Activated naive CD4-positive, alpha-beta T cell treated with anti-CD3 and anti-CD28 coated beads, Interleukin-2, amount 50 U/mL, for 16 hours (primary cell): ENCODE data around the gene SCAF8.

Experiments used
- DNase-seq: peaks from one replicate; pipeline ENCODE4 v3.0.0-alpha.2; 2020

The SCAF8 gene

GRCh38 chr6:154841109-154841508 lies 107.9 kb downstream of the SCAF8 start:
- no peak for DNase-seq

DNA sequence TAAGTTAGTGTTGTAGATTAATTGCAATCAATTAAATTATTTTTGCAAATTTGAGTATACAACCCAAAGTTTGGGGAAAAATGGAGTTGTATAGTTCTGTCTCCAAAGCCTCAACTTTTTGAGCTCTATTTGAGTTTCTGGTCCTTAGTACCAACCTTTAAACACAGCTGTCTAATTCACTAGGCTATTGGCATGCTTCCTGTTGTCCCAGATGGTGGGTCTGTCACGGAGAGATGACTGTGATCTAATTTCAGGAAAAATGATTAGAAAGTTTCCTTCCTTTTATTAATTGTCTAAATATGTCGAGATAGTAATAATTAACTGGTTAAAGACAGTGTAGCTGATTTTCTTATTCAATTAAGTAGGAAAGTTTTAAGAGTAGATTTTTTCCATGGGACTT lies 109.6 kb downstream of the SCAF8 start:
- DNase-seq, result no peak

GRCh38 chr6:154847318-154847717 lies 114.1 kb downstream of the SCAF8 start:
- DNase-seq, result no peak

DNA sequence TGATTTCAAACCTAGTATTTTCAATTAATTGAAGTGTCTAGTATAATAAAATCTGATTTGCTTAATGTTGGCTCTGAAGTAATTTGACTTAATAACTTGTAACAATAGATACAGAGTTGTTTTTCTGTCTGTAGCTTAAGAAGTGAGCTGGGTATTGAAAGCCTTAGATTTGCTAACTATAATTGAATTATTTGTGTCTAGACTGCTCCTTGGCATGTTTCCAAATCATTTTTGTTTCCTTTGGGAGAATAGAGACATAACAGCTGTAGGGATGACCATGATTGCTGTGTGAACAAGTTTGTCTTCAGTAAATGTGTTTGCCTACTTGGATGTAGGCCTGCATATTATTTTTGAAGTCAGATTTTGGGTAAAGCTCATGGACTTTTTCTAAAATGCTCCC lies 115.4 kb downstream of the SCAF8 start:
- no peak for DNase-seq

GRCh38 chr6:154849475-154849874 lies 116.3 kb downstream of the SCAF8 start:
- DNase-seq, result no peak

DNA sequence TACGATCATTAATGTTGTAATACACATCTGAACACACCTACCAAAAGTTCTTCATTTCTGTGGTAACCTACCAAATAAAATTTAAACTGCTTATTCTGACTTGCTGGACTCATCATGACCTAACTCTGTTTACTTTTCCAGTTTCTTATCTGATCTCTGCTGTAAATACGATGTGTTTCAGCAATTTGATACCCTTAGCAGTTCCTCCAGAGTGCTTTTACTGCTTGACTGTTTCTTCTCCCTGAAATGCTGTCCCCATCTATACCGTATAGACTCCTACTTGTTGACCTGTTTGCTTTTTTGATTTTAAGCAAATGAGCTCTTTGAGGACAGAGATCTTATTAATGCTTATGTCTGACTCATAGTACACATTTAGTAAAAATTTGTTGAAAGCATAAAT lies 119.5 kb downstream of the SCAF8 start:
- DNase-seq, result no peak

DNA sequence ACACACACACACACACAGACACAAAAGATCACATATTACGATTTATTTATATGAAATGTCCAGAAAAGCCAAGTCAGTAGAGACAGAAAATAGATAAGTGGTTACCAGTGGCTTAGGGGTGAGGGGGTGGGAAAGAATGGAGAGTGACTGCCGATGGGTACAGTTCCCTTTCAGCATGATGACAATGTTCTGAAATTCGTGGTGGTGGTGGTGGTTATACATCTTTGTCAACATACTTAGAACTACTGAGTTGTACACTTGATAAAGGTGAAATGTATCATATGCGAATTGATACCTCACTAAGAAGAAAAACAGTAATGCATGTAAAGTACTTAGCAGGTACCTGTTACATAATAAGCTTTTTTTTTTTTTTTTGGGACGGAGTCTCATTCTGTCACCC lies 124.3 kb downstream of the SCAF8 start:
- DNase-seq, result no peak

DNA sequence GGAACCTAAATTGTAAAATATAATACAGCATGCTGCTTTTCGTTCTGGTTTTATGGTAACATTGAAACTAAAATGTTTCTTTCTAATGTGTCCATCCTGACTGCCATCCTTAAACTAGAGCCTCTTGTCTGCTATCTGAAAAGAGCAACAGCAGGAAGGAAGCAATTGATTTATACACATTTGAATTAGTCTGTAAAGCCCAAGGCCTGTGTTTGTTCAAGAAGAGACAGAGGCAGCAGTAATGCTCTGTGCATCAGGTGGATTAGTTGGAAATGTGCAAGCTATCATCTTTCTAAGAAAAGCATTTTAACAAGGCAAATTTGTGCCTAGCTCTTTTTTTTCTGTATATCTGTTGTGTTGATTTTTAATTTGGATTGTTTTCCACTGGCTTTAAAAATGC lies 128.6 kb downstream of the SCAF8 start:
- DNase-seq, result no peak

- no peak for DNase-seq
Observed at GRCh38 chr6:154862536-154862935, 129.3 kb downstream of the SCAF8 start.

- DNase-seq, result no peak
Observed at GRCh38 chr6:154864066-154864430, 130.8 kb downstream of the SCAF8 start.

DNA sequence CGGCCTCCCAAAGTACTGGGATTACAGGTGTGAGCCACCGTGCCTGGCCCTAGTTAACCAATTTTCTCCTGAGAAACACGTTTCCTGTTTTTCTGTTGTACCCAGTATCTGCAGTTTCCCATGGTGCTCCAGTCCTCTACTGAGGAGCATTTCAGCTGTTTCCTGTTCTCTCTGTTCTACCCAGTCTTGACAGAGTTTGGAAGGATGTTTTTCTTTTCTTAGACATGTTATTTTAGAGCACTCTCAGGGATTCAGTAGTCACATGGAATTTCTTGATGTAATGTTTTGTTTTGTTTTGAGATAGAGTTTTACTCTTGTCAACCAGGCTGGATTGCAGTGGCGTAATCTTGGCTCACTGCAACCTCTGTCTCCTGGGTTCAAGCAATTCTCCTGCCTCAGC lies 132.1 kb downstream of the SCAF8 start:
- DNase-seq, result no peak

DNA sequence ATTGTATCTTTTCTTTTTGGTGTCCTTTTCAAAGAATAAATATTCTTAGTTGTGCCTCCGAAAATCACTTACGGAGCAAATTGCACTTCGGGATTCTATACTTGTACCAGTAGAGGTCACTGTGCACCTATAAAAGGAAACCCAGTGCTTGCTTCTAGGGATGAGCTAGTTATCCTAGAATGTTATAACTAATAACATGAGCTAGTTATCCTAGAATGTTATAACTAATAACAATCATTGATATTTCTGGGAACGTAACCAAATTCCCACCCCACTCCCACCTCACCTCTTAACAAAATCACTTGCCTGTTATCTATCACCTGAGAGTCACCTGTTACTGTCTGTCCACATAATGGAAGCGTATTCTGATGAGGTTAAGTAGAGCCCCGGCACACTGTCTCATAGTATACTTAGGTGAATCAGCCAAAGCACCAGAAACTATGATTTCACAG lies 135.0 kb downstream of the SCAF8 start:
- DNase-seq, result no peak

DNA sequence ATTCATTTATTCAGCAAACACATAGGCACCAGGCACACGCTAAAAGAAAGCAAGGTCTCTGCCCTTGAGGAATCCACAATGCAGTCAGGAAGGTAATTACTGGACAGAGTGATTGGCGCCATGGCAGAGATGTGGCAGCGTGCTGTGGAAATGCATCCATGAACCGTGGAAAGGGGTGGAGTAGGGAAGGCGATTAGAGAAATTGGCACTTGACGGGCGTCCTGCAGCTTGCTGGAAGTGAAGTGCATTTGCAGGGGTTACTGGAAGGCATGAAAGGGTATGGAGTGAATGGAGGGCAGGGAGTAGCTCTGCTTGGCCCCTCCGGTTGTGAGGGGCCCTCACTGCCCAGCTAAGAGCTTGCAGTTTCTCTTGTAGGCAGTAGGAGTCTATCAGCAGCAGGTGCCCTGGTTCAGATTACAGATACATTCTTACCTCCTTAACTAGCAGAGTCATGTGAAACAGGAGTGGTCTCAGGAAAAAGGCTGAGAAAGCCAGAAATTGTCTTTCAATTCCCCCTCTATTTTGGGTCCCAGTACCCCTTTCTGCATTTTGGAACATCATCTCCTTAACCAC lies 139.4 kb downstream of the SCAF8 start:
- no peak for DNase-seq

- DNase-seq, result no peak
Observed at GRCh38 chr6:154873546-154873945, 140.3 kb downstream of the SCAF8 start.

DNA sequence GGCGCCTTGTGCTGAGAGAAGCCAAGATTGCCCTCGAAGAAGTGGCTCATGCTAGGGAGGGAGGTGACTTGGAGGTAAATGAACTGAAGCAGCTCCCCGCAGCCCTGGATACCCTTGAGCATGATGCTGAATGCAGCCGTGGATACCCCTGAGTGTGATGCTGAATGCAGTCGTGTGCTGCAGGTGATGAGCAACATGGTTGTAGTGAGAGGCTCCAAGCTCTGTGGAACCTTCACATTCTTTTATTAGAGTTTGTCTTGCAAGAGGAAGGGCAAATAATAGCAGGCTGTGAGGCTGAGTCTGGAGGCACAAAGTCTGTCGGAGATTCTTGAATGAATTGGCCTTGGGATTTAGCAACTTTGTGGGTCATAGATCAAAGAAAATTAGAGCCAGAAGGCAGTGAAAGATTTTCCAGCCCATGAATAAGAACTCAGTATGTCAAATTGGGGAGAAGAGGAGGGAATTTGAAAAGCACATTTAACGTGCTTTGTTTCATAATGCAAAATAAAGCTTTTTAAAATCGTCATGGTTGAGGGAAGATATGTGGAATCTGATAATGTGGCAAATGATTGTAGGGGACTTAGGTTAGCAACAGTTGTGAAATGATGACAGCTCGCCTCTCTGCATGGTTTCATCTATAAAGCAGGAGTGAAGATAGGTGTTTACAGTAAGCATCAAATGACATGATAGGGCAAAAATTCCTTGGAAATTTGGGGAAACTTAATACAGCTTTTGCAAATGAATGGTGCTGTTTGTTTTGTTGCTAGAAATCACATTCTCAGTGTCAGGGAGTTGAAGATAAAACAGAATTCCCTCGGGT lies 141.8 kb downstream of the SCAF8 start:
- no peak for DNase-seq

- no peak for DNase-seq
Observed at GRCh38 chr6:154876486-154877280, 143.5 kb downstream of the SCAF8 start.

- DNase-seq, result no peak
Observed at GRCh38 chr6:154878871-154879491, 145.8 kb downstream of the SCAF8 start.

DNA sequence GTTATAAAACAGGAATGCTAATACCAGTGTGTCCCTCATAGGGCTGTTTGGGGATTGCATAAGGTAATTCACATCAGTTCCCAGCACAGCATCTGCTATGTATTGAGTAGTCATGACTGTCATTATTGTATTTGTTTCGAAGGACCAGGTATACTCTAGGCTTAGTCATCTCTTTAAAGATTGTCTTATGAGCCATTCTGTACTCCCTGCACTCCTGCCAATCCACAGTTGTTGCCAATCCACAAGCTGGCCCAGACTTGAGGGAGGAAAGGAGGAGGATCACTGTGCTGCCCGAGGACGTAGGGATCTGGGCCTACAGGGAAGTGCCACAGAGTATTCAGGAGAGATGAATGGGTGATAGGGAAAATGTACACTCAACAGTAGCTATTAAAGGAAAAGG lies 148.9 kb downstream of the SCAF8 start:
- no peak for DNase-seq
